H9 (cell line): ENCODE data around the gene SLAIN1. TPM values are rescaled to one million over a fixed set of nuclear protein-coding genes. Genes with fewer than 3 reads are reported as not detected.

Source experiments
- DNase-seq: peaks from one replicate; pipeline ENCODE4 v3.0.0-alpha.2; 2017
- H2AFZ ChIP-seq: one replicate; pipeline ENCODE4 v1.6.1; 2013; ENCODE audit warnings: mild to moderate bottlenecking, low read length, control low read depth, moderate library complexity
- H2AK5ac ChIP-seq: 2 replicates; pipeline ENCODE4 v1.6.1; 2013; ENCODE audit warnings: low read length, control low read depth, mixed read lengths; ENCODE audit not compliant: insufficient read length
- H2BK120ac ChIP-seq: one replicate; pipeline ENCODE4 v1.6.1; 2013; ENCODE audit warnings: low read depth, mild to moderate bottlenecking, low read length, control low read depth, inconsistent platforms; ENCODE audit not compliant: poor library complexity, severe bottlenecking
- H2BK12ac ChIP-seq: 2 replicates; pipeline ENCODE4 v1.6.1; 2013; ENCODE audit warnings: low read length, control low read depth, mixed read lengths, low read depth; ENCODE audit not compliant: insufficient read length
- H2BK15ac ChIP-seq: 2 replicates; pipeline ENCODE4 v1.6.1; 2013; ENCODE audit warnings: low read depth, low read length, control low read depth
- H2BK20ac ChIP-seq: one replicate; pipeline ENCODE4 v1.6.1; 2013; ENCODE audit warnings: low read depth, mild to moderate bottlenecking, low read length, control low read depth, inconsistent platforms; ENCODE audit not compliant: poor library complexity, severe bottlenecking
- H2BK5ac ChIP-seq: 2 replicates; pipeline ENCODE4 v1.6.1; 2013; ENCODE audit warnings: low read length, control low read depth, mixed read lengths; ENCODE audit not compliant: insufficient read length
- H3K14ac ChIP-seq: 2 replicates; pipeline ENCODE4 v1.6.1; 2013; ENCODE audit warnings: low read length, control low read depth; ENCODE audit not compliant: insufficient read depth
- H3K18ac ChIP-seq: 2 replicates; pipeline ENCODE4 v1.6.1; 2013; ENCODE audit warnings: low read depth, mild to moderate bottlenecking, mixed read lengths, low read length, control low read depth; ENCODE audit not compliant: insufficient read length
- H3K23ac ChIP-seq: 2 replicates; pipeline ENCODE4 v1.6.1; 2013; ENCODE audit warnings: low read length, control low read depth, mixed read lengths, low read depth; ENCODE audit not compliant: insufficient read length
- H3K23me2 ChIP-seq: 2 replicates; pipeline ENCODE4 v1.6.1; 2013; ENCODE audit warnings: low read depth, mild to moderate bottlenecking, mixed read lengths, low read length, control low read depth; ENCODE audit not compliant: insufficient read length, poor library complexity, severe bottlenecking
- H3K27ac ChIP-seq: 2 replicates; pipeline ENCODE4 v1.5.1; 2013; ENCODE audit warnings: low read length, control low read depth, mixed read lengths, low read depth; ENCODE audit not compliant: insufficient read length
- H3K27me3 ChIP-seq: 2 replicates; pipeline ENCODE4 v1.6.1; 2013; ENCODE audit warnings: low read length, control low read depth, inconsistent platforms; ENCODE audit not compliant: insufficient read depth
- H3K4ac ChIP-seq: 2 replicates; pipeline ENCODE4 v1.6.1; 2013; ENCODE audit warnings: low read depth, mild to moderate bottlenecking, control low read depth, inconsistent platforms, low read length, moderate library complexity
- H3K4me1 ChIP-seq: 2 replicates; pipeline ENCODE4 v1.6.1; 2013; ENCODE audit warnings: low read length, control low read depth, inconsistent platforms; ENCODE audit not compliant: insufficient read depth
- H3K4me2 ChIP-seq: 2 replicates; pipeline ENCODE4 v1.6.1; 2013; ENCODE audit warnings: low read length, control low read depth, mixed read lengths; ENCODE audit not compliant: insufficient read length, insufficient read depth
- H3K56ac ChIP-seq: 2 replicates; pipeline ENCODE4 v1.6.1; 2013; ENCODE audit warnings: low read depth, mild to moderate bottlenecking, mixed read lengths, low read length, control low read depth; ENCODE audit not compliant: insufficient read length
- H3K79me1 ChIP-seq: 2 replicates; pipeline ENCODE4 v1.6.1; 2013; ENCODE audit warnings: low read depth, mild to moderate bottlenecking, moderate library complexity, low read length, control low read depth, inconsistent platforms; ENCODE audit not compliant: insufficient read depth, poor library complexity, severe bottlenecking
- H3K79me2 ChIP-seq: 2 replicates; pipeline ENCODE4 v1.6.1; 2013; ENCODE audit warnings: low read length, control low read depth, inconsistent platforms; ENCODE audit not compliant: insufficient read depth
- H3K9ac ChIP-seq: 2 replicates; pipeline ENCODE4 v1.6.1; 2013; ENCODE audit warnings: low read length, control low read depth, mixed read lengths; ENCODE audit not compliant: insufficient read length; ENCODE audit errors: extremely low read depth
- H3K9me3 ChIP-seq: one replicate; pipeline ENCODE4 v1.6.1; 2013; ENCODE audit warnings: low read depth, low read length, inconsistent platforms; ENCODE audit not compliant: control insufficient read depth
- H3T11ph ChIP-seq: one replicate; pipeline ENCODE4 v1.6.1; 2013; ENCODE audit warnings: mild to moderate bottlenecking, low read length, control low read depth, inconsistent platforms
- H4K20me1 ChIP-seq: one replicate; pipeline ENCODE4 v1.6.1; 2013; ENCODE audit not compliant: control insufficient read depth, insufficient read length, insufficient read depth
- H4K5ac ChIP-seq: 2 replicates; pipeline ENCODE4 v1.6.1; 2013; ENCODE audit warnings: low read depth, mild to moderate bottlenecking, mixed read lengths, low read length, control low read depth; ENCODE audit not compliant: insufficient read length
- H4K8ac ChIP-seq: replicated peaks from 2 replicates; pipeline ENCODE4 v1.6.1; 2013; ENCODE audit warnings: low read length, control low read depth, mixed read lengths, low read depth; ENCODE audit not compliant: insufficient read length
- H4K91ac ChIP-seq: 2 replicates; pipeline ENCODE4 v1.6.1; 2013; ENCODE audit warnings: low read depth, mild to moderate bottlenecking, moderate library complexity, mixed read lengths, low read length, control low read depth; ENCODE audit not compliant: insufficient read length
- H3K27ac Mint-ChIP-seq, 3 experiments: 2 replicates in 2 of 3; 3 replicates in 1 of 3; pipeline ENCODE4 v1.8.0; 2020 to 2021; ENCODE audit warnings: mixed read lengths in 3 of 3, mild to moderate bottlenecking in 1 of 3, moderate library complexity in 1 of 3
- H3K27me3 Mint-ChIP-seq: 2 replicates; pipeline ENCODE4 v1.8.0; 2021; ENCODE audit warnings: low read depth, mild to moderate bottlenecking, moderate library complexity, mixed read lengths
- H3K36me3 Mint-ChIP-seq, 3 experiments: 2 replicates in 2 of 3; 3 replicates in 1 of 3; pipeline ENCODE4 v1.8.0; 2020 to 2021; ENCODE audit warnings: low read depth in 3 of 3, mixed read lengths in 3 of 3; ENCODE audit not compliant: insufficient read depth in 1 of 3
- H3K4me1 Mint-ChIP-seq, 2 experiments: 2 replicates each; pipeline ENCODE4 v1.8.0; 2020; ENCODE audit warnings: mixed read lengths in 2 of 2
- H3K4me3 Mint-ChIP-seq, 2 experiments: 2 replicates in 1 of 2; 3 replicates in 1 of 2; pipeline ENCODE4 v1.8.0; 2020 to 2021; ENCODE audit warnings: mild to moderate bottlenecking in 2 of 2, mixed read lengths in 2 of 2, moderate library complexity in 1 of 2
- H3K9me3 Mint-ChIP-seq, 2 experiments: 2 replicates in 1 of 2; 3 replicates in 1 of 2; pipeline ENCODE4 v1.8.0; 2020; ENCODE audit warnings: mild to moderate bottlenecking in 2 of 2, mixed read lengths in 2 of 2, moderate library complexity in 1 of 2
- total RNA-seq: library from RNA; stranded (reverse); gene quantifications from 2 replicates; pipeline ENCODE4 v1.2.1, GENCODE V29; 2021
- TF ChIP-seq, protein P1 (sequence below): fragments of 200-600 bp; sonication (generic); conservative IDR thresholded peaks from 3 replicates; pipeline ENCODE4 v1.8.0; 2021; ENCODE audit warnings: antibody characterized with exemption, mild to moderate bottlenecking

The SLAIN1 gene
- total RNA-seq, 1 experiment from 2014 or later, result 23.2 TPM

DNA sequence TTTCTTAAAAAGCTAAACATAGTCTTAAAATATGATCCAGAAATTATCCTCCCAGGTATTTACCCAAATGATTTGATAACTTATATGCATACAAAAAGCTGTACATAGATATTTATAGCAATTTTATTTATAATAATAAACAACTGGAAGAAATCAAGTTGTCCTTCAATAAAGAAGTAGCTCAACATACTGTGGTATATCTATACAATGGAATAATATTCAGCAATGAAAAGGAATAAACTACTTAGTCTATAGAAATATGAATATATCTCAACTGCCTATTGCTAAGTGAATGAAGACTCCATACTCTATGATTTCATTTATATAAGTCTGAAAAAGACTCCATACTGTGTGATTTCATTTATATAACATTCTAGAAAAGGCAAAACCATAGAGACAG is 47.1 kb upstream of the SLAIN1 start:
- H2BK20ac ChIP-seq, result no peak overlapping the region
- H2AFZ ChIP-seq, result no peak overlapping the region
- no peak overlapping the region for H3K4me3 Mint-ChIP-seq
- no peaks in the 10 kb centered on the region for H3K79me1 ChIP-seq
- no peak overlapping the region for H4K8ac ChIP-seq
- H3K4me1 Mint-ChIP-seq, result no peaks in the 10 kb centered on the region
- no peak overlapping the region for H2AK5ac ChIP-seq
- H3K79me2 ChIP-seq, result no peaks in the 10 kb centered on the region
- peaks cover 0 to 7% (median 2%) of the 10 kb centered on the region in 3 experiments; a peak in 2 of 7 replicates for H3K36me3 Mint-ChIP-seq
- no peak overlapping the region for H3K27ac Mint-ChIP-seq
- H4K20me1 ChIP-seq, result no peaks in the 10 kb centered on the region
- no peaks in the 10 kb centered on the region for H3K27me3 ChIP-seq
- no peak overlapping the region for H4K5ac ChIP-seq
- H3K9me3 Mint-ChIP-seq, result peaks cover 7 to 11% of the 10 kb centered on the region in 2 experiments
- H3K27me3 Mint-ChIP-seq, result no peaks in the 10 kb centered on the region
- no peak overlapping the region for H3K23ac ChIP-seq
- H2BK12ac ChIP-seq, result no peak overlapping the region
- no peak overlapping the region for H3K4ac ChIP-seq
- TF ChIP-seq, protein P1, sequence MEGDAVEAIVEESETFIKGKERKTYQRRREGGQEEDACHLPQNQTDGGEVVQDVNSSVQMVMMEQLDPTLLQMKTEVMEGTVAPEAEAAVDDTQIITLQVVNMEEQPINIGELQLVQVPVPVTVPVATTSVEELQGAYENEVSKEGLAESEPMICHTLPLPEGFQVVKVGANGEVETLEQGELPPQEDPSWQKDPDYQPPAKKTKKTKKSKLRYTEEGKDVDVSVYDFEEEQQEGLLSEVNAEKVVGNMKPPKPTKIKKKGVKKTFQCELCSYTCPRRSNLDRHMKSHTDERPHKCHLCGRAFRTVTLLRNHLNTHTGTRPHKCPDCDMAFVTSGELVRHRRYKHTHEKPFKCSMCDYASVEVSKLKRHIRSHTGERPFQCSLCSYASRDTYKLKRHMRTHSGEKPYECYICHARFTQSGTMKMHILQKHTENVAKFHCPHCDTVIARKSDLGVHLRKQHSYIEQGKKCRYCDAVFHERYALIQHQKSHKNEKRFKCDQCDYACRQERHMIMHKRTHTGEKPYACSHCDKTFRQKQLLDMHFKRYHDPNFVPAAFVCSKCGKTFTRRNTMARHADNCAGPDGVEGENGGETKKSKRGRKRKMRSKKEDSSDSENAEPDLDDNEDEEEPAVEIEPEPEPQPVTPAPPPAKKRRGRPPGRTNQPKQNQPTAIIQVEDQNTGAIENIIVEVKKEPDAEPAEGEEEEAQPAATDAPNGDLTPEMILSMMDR, result no peak
- no peak overlapping the region for H3K9ac ChIP-seq
- H3K9me3 ChIP-seq, result no peaks in the 10 kb centered on the region
- no peak overlapping the region for H3K4me2 ChIP-seq
- H4K91ac ChIP-seq, result no peak overlapping the region
- no peak overlapping the region for H3K56ac ChIP-seq
- no peak for DNase-seq
- H3K4me1 ChIP-seq, result no peaks in the 10 kb centered on the region
- H3K23me2 ChIP-seq, result no peaks in the 10 kb centered on the region
- no peak overlapping the region for H2BK5ac ChIP-seq
- no peak overlapping the region for H3K27ac ChIP-seq
- H2BK15ac ChIP-seq, result no peak overlapping the region
- no peak overlapping the region for H3T11ph ChIP-seq
- no peak overlapping the region for H2BK120ac ChIP-seq
- H3K14ac ChIP-seq, result no peak overlapping the region
- H3K18ac ChIP-seq, result no peak overlapping the region
